ENCODE data around the gene TLK1.
A peak's percentile ranks its signal among the peaks of the same experiment; 100 is the strongest.
"Not testable (repeated sequence)": the region's sequence is repeated elsewhere in the genome, so short reads cannot be mapped to it uniquely, and the experiment has no call there.

TLK1 gene

DNA sequence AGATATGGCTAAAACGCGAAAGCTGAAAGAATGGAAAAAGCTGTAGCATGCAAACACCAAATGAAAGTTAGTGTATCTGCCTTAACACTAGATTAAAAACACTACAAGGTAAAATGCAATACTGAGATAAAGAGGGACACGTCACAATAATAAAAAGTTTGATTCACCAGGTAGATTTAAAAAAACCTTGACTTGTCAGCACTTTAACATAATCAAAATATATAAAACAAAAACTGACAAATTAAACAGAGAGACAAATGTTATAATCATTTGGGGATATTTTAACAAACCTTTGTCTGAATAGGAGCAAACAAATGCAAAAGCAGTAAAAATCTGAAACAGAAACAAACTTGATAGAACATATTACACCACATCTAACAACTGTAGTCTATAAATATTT is 18.3 kb downstream of the TLK1 start:
- DNase-seq (ENCODE audit: low read depth), result no peak

DNA sequence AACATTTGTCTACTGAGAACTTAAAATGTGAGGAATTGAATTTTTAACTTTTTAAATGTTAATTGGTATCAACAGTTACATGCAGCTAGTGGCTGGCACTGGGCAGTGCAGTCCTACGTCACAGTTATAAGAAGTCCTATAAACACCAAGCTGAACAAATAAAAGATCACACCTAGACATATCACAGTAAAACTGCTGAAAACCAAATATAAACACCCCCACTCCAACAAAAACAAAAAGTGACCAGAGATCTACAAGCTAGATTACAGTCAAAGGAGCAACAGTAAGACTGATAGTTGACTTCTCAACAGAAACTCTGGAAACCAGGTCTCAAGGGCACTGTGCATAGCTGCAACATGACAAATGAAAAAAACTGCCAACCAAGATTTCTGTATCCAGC is 19.4 kb downstream of the TLK1 start:
- no peak for DNase-seq (ENCODE audit: low read depth)

DNA sequence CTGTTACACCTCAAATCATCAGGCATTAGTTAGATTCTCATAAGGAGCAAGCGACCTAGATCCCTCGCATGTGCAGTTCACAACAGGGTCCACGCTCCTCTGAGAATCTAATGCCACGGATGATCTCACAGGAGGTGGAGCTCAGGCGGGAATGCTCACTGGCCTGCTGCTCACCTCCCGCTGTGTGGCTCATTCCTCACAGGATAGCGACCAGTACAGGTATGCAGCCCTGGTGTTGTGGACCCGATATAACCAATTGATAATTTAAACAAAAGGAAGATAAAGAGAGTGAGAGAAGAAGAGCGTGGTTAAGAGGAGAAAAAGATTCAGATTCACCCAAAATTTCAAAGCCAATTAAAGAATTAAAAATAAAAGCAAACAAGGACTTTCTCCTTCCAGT is 20.8 kb downstream of the TLK1 start:
- DNase-seq (ENCODE audit: low read depth), result no peak

DNA sequence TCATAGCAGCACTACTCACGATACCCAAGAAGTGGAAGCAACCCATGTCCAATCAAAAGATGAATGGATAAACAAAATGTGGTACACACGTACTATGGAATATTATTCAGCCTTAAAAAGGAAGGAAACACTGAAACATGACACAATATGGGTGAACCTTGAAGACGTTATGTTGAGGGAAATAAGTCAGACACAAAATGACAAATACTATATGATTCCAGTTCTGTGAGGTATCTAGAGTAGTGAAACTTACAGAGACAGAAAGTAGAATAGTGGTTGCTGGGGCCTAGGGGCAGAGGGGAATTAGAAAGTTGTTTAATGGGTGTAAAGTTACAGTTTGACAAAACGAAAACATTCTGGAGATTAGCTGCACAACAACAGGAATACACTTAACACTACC is 24.7 kb downstream of the TLK1 start:
- no peak for DNase-seq (ENCODE audit: low read depth)

DNA sequence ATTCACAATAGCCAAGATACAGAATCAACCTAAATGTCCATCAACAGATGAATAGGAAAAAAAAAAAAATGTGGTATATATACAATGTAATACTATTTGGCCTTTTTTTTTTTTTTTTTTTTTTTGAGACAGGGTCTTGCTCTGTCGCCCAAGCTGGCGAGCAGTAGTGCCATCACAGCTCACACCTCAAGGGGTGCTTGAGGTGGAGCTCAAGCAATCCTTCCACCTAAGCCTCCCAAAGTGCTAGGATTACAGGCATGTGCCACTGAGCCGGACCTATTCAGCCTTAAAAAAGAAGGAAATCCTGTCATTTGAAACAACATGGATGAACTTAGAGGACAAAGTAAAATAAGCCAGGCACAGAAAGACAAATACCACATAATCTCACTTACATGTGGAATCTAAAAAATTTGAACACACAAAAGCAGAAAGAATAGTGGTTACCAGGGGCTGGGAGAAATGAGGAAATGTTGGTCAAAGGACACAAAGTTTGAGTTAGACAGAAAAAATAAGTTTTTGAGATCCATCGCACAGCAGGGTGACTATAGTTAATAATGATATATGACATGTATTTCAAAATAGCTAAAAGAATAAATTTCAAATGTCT is 26.0 kb downstream of the TLK1 start:
- no peak for DNase-seq (ENCODE audit: low read depth)

DNA sequence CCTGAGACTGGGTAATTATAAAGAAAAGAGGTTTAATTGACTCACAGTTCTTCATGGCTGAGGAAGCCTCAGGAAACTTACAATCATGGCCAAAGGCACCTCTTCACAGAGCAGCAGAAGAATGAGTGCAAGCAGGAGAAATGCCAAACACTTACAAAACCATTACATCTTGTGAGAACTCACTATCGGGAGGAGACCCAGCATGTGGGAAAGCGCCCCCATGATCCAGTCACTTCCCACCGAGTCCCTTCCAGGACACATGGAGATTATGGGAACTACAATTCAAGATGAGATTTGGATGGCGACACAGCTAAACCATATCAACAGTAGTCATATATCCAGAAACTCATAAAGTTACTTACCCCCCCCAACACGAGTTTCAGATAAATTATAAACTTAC is 28.6 kb downstream of the TLK1 start:
- DNase-seq (ENCODE audit: low read depth), result no peak

DNA sequence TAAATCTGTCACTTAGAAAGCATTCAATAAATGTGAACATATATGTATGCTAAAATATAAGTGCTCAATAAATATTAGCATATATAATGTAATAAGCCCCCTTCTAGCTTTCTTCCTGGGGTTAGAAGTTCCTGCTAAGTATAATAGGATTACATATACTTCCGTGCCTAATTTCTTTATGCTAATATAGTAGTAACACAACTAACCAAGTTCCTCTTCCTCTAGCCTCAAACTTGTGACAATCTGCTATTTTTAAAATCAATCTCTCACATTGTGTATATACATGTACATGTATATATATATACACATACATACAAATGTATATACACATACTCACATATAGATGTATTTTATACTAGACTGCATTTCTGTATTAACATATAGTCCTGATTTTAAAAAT is 32.2 kb downstream of the TLK1 start:
- no peak for DNase-seq (ENCODE audit: low read depth)

DNA sequence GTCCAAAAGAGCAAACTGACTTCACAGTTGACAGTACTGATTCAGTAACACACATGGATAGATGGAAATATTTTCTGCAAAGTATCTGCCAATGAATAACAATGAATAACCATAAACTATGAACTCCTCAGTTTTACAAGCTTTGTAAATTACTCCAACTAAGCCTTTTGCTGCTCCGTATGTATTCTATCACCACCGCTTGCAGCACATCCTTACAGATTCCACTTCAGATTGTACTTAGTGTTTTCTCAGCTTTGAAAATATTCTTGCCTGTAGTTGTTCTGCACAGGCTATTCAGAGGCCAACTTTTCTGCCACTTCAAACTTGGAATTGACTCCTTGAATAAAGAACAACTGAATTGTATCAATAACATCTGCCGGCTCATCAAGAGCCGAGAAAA is 36.2 kb downstream of the TLK1 start:
- no peak for DNase-seq (ENCODE audit: low read depth)

DNA sequence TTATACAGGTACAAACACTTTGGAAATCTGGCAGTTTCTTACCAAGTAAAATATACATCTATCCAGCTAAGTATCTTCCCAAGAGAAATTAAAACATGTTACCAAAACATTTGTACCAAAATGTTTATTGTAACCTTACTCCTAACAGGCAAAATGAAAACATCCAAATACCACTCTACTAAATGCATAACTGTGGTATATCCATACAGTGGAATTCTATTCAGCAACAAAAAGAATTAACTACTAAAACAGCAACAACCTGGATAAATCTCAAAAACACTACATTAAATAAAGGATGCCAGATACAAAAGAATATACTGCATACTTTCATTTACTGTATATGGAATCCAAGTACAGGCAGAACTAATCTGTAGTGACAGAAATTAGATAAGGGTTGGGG is 51.1 kb downstream of the TLK1 start:
- no peak for DNase-seq (ENCODE audit: low read depth)

DNA sequence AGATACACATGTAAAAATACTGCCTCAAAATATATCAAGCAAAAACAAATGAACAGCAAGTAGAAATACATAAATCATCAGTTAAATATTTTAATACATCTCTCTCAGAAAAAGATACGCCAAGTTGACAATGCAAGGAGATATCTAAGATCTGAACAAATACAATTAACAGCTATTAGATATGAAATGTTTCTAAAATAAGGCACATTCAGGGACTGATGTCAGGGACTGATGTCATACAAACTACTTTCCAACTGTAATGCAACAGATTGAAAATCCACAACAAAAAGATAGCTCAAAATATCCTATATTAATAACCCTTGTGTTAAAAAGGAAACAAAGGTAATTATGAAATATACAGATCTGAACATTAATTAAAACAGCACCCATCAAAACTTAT is 51.7 kb downstream of the TLK1 start:
- DNase-seq (ENCODE audit: low read depth), result no peak

DNA sequence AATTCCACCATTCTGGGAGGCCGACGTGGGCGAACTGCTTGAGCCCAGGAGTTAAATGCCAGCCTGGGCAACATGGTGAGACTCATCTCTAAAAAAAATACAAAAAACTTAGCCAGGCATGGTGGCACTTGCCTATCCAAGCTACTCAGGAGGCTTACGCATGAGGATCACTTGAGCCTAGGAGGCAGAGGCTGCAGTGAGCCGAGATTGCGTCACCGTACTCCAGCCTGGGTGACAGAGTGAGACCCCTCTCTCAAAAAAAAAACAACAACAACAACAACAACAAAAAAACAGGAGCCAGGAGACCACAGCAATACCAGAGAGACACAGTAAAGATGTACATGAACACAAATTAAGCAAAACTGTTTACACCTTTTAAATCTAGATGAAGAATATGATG is 52.9 kb downstream of the TLK1 start:
- DNase-seq (ENCODE audit: low read depth), result no peak

DNA sequence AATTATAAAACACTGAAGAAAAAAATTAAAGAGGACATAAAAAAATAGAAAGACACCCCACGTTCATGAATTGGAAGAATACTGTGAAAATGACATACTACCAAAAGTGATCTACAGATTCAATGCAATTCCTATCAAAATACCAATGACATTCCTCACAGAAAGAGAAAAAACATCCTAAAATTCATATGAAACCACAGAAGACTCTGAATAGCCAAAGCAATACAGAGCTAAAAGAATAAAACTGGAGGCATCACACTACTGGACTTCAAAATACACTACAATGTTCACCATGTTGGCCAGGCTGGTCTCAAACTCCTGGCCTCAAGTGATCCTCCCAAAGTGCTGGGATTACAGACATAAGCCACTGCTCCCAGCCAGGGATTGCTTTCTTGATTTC is 56.3 kb downstream of the TLK1 start:
- no peak for DNase-seq (ENCODE audit: low read depth)

DNA sequence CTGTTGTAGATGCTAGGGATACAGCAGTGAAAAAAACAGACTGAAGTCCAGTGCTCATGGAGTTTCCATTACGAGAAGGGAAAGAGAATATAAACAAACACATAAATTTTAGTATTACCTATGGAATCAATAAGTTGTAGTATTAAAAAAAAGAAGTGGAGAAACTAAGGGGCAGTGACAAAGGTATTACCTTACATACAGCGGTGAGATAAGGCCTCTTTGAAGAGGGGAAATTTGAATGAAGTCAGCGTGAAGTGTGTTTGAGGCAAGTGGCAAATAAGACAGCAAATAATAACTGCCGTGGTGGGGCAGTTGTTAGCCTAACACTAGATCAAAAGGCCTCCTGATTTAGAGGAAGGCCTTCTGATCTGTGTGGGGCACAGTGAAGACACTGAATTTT is 57.9 kb downstream of the TLK1 start:
- no peak for DNase-seq (ENCODE audit: low read depth)

DNA sequence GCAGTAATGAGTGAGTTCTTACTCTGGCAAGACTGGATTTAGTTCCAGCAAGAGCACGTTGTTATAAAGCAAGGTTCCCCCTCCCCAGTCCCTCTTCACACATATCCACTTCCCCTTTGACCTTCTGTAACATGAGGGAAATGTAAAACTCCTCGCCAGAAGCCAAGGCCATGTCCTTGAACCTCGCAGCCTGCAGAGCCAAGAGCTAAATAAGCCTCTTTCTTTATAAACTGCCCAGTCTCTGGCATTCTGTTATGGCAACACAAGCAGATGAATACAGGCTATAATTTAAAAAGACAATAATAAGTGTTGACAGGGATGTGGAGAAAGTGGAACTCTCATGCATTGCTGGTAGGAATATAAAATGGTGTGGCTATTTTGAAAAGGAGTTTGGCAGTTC is 60.3 kb downstream of the TLK1 start:
- DNase-seq (ENCODE audit: low read depth), result no peak

DNA sequence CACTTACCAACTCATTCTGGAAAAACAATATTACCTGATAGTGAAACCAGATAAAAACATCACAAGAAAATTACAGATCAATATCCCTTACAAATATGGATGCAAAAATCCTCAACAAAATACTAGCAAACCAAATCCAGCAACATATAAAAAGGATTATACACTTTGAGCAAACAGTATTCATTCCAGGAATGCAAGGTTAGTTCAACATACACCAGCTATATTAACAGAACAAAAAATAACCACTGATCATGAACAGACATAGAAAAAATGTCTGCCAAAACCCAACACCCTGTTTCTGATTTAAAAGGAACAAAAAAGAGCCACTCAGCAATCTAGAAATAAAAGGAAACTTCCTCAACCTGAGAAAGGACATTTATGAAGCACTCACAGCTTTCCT is 62.1 kb downstream of the TLK1 start:
- DNase-seq (ENCODE audit: low read depth), result no peak

DNA sequence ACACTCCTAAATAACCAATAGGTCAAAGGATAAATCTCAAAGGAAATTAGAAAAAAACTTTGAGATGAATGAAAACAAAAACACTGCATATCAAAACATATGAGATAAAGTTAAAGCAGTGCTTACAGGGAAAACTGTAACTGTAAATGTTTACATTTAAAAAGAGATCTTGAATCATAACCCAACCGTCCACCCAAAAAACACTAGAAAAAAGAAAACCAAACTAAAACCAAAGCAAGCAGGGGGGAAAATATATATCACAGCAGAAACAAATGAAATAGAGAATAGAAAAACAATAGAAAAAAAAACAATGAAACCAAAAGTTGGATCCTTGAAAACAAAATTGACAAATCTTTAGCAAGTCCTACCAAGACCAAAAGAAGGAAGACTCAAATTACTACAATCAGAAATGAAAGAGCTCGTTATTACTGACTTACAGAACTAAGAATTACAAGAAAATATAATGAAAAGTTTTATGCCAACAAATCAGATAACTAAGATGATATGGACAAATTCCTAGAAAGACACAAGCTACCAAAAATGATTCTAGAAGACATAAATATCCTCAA is 65.6 kb downstream of the TLK1 start:
- no peak for DNase-seq (ENCODE audit: low read depth)

DNA sequence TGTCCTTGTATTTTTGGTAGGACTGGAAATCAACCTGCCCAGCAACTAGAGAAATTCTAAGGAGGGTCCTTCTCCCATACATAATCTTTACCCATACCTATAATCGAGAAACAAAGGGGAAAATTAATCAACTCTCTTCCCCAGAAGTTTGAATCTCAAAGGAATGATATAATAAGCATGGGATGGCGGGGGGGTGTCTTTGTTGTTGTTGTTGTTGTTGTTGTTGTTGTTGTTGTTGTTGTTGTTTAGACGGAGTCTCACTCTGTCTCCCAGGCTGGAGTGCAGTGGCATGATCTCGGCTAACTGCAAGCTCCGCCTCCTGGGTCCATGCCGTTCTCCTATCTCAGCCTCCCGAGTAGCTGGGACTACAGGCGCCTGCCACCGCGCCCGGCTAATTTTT is 69.2 kb downstream of the TLK1 start:
- DNase-seq (ENCODE audit: low read depth), result not testable (repeated sequence)

DNA sequence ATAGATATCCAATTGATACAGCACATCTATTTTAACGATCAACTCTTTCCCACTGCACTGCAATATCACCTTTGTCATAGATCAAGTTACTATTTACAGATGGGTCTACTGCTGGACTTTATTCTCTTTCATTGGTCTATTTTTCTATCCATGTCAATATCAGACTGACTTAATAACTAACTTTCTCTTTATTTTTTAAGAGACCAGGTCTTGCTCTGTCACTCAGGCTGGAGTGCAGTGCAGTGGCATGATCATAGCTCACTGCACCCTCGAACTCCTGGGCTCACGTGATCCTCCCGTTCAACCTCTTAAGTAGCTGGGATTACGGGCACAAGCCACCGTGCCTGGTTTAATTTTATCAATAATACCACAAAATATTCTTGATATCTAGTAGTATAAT is 71.2 kb downstream of the TLK1 start:
- DNase-seq (ENCODE audit: low read depth), result no peak

DNA sequence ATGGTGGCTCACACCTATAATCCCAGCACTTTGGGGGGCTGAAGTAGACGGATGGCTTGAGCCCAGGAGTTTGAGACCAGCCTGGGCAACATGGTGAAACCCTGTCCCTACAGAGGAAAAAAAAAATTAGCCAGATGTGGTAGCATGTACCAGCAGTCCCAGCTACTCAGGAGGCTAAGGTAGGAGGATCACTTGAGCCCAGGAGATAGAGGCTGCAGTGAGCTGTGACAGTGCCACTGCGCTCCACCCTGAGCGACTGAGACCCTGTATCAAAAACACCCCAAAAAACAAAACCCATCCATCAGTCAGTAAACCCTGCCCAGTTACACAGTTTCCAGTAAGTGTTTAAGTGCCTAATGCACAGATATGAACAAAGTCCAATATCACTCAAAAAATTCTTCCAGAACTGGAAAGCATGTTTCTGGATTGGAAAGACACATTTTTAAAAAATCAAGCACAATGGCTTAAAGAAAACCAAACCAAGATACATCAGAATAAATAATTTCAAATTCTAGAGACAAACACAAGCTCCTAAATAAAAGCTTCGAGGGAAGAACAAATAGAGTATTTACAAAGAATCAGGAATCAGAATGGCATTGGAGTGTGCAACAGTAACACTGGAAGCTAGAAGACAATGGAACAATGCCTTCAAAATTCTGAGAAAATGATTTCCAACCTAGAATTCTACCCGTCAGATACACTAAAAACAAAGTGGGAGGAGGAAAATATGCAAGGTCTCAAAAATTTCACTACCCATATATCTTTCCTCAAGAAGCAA is 72.4 kb downstream of the TLK1 start:
- DNase-seq (ENCODE audit: low read depth), result no peak

DNA sequence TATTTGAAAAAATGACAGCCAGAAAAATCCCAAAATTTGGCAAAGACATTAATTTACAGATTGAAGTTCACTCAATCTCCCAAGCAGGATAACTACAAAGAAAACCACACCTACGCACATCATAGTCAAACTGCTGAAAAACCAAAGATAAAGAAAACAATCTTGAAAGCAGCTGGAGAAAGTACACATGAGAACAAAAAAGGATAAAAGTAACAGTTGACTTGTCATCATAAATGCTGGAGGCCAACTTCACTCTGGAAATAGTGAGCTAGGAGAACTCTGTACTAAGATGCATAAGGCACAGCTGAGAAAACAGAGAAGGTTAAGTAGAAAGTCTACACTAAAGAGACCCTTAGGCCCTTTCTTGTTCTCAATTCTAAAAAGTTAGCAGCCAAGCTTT is 73.1 kb downstream of the TLK1 start:
- DNase-seq (ENCODE audit: low read depth), result no peak

DNA sequence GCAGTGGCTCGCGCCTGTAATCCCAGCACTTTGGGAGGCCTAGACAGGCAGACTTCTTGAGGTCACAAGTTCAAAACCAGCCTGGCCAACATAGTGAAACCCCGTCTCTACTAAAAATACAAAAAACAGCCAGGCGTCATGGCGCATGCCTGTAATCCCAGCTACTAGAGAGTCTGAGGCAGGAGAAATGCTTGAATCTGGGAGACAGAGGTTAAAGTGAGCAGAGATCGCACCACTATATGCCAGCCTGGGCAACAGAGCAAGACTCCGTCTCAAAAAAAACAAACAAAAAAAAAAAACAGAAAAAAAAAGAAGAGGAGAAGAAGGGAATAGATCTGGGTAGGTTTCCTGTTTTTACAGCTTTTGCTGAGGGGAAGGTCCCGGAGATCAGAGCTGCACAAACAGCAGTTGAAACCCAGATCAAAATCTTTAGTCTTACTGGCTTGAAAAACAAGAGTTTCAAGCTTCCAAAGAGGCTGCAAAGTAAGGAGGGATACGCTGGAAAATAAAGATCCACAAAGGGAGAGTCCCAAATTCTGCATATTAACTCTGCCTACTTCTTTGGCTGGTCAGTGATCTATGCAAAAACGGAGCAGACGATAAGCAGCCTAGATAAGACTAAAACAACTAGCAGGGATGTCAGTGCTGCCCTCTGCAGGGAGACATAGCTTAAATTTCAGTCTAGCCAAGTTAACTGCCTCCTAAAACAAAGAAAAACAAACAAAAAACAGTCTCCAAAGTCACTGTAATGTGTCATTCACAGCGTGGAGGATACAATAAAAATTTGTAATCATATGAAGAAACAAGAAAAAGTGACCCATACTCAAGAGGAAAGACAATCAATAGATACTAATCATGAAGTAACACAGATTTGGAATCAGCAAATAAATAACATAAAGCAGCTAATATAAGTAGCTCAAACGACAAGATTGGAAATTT is 74.1 kb downstream of the TLK1 start:
- peak; percentile 17 for DNase-seq (ENCODE audit: low read depth)

DNA sequence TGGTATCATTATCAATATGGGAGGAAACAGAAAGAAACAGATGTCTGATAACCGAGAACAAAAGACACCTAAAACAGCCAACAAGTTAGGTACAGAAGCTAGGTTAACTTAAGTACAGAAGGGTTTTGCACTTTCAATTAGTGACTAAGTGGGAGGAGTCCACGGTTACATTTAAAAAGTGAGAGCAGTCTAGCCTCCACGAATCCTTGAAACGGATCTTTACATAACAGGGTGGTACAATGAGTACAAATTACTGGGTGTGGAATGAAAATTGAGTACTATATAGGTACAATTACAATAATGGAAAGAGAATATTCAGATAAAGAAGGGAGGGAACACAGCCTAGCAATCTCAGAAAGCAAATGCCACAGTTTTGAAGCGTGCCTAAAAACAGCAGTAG is 76.6 kb downstream of the TLK1 start:
- no peak for DNase-seq (ENCODE audit: low read depth)

DNA sequence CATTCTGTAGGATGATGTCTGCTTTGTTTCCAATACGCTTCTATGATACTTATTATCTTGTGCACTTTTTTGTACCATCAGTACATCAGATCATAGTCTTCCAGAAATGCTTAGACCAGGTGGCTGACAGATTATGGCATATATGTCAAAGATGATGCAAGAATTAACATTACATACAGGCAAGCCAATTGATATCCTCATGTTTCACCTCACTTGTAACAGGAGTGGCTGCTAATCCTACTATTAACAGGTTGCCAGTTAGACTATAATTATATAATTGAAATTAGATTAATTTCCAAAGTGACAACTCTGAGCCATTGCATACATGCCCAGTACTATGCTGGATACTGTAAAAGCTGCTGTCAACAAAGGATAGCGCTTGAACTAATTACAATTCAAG is 77.2 kb downstream of the TLK1 start:
- no peak for DNase-seq (ENCODE audit: low read depth)
